ENCODE measurements around the gene DNAJB12. TPM values are rescaled to one million over a fixed set of nuclear protein-coding genes. Genes with fewer than 3 reads are reported as not detected.
"Not testable (repeated sequence)": the region's sequence is repeated elsewhere in the genome, so short reads cannot be mapped to it uniquely, and the experiment has no call there.

The DNAJB12 gene
- 28.6 TPM for polyA plus RNA-seq (2013, experiment 1 of 2)
- polyA plus RNA-seq (2013, experiment 2 of 2) = 27.7 TPM

GRCh38 chr10:72354356-72355213 lies at the start of gene DNAJB12:
DNAJB12 (minus strand) TSS chr10:72354919; CDS start chr10:72354897, 22 bp downstream.
- H4K8ac ChIP-seq (ENCODE audit: low read length) = peak within 1 kb of the TSS; percentile 99
- peak; percentile 96 for DNase-seq
- WGBS = under 1% methylated on average over 74 of the region's 74 CpGs
- peak within 1 kb of the TSS; percentile 93 to 100 for H3K4ac ChIP-seq (ENCODE audit: low read depth in 1 of 2, low read length in 2 of 2)
- H3K9ac ChIP-seq (ENCODE audit: low read length) = peak within 1 kb of the TSS; percentile 98
- H3K4me1 ChIP-seq (ENCODE audit: control insufficient read depth, insufficient read depth, low read depth, low read length) = peaks cover 6% of the 10 kb centered on the region
- peaks cover 18 to 24% of the 10 kb centered on the region in 2 experiments for H3K36me3 ChIP-seq (ENCODE audit: control insufficient read depth in 1 of 2, insufficient read depth in 2 of 2, low read depth in 1 of 2, low read length in 2 of 2)
- H2BK12ac ChIP-seq (ENCODE audit: low read length in 2 of 2) = peak within 1 kb of the TSS in 1 of 2 experiments; percentile 64
- no peak within 1 kb of the TSS for H3K23ac ChIP-seq (ENCODE audit: low read length in 2 of 2)
- peak within 1 kb of the TSS; percentile 85 for H2AK5ac ChIP-seq (ENCODE audit: low read length, severe bottlenecking)
- peak within 1 kb of the TSS; percentile 99 for H4K91ac ChIP-seq (ENCODE audit: low read length)
- H2AFZ ChIP-seq (ENCODE audit: low read depth, low read length) = peak within 1 kb of the TSS; percentile 94
- H2BK5ac ChIP-seq (ENCODE audit: low read depth, low read length, poor library complexity, severe bottlenecking) = peak within 1 kb of the TSS; percentile 63
- peak within 1 kb of the TSS; percentile 96 for H2BK120ac ChIP-seq (ENCODE audit: low read depth, low read length)
- H3K27ac ChIP-seq (ENCODE audit: low read length, poor library complexity, severe bottlenecking) = peak within 1 kb of the TSS; percentile 98
- peak within 1 kb of the TSS; percentile 99 for H3K18ac ChIP-seq (ENCODE audit: low read depth in 1 of 2, low read length in 2 of 2)
- no peaks in the 10 kb centered on the region for H3K9me3 ChIP-seq (ENCODE audit: control insufficient read depth, low read length)
- H2BK15ac ChIP-seq (ENCODE audit: low read depth, poor library complexity, severe bottlenecking) = peak within 1 kb of the TSS; percentile 100
- H3K79me1 ChIP-seq (replicated peaks; ENCODE audit: low read length, poor library complexity, severe bottlenecking) = peaks cover 22% of the 10 kb centered on the region
- H3K4me2 ChIP-seq (ENCODE audit: low read length, poor library complexity, severe bottlenecking) = peak within 1 kb of the TSS; percentile 84
- peak within 1 kb of the TSS in 1 of 2 experiments; percentile 94 for H3K14ac ChIP-seq (ENCODE audit: low read length in 2 of 2)
- no peaks in the 10 kb centered on the region for H3K27me3 ChIP-seq (ENCODE audit: control insufficient read depth in 1 of 2, insufficient read depth in 1 of 2, low read length in 2 of 2)
- peak within 1 kb of the TSS; percentile 85 to 95 for H3K4me3 ChIP-seq (ENCODE audit: insufficient read depth in 1 of 2, low read depth in 1 of 2, low read length in 2 of 2)

- H2AK5ac ChIP-seq (ENCODE audit: low read length, severe bottlenecking); H3K9me3 ChIP-seq (ENCODE audit: control insufficient read depth, low read length); H3K14ac ChIP-seq (ENCODE audit: low read length in 2 of 2); H2BK15ac ChIP-seq (ENCODE audit: low read depth, poor library complexity, severe bottlenecking); H3K23ac ChIP-seq (ENCODE audit: low read length in 2 of 2); H3K4me3 ChIP-seq (ENCODE audit: insufficient read depth in 1 of 2, low read depth in 1 of 2, low read length in 2 of 2); H2BK120ac ChIP-seq (ENCODE audit: low read depth, low read length); H3K4ac ChIP-seq (ENCODE audit: low read depth in 1 of 2, low read length in 2 of 2); H3K4me1 ChIP-seq (ENCODE audit: control insufficient read depth, insufficient read depth, low read depth, low read length); H3K18ac ChIP-seq (ENCODE audit: low read depth in 1 of 2, low read length in 2 of 2); H3K4me2 ChIP-seq (ENCODE audit: low read length, poor library complexity, severe bottlenecking); H3K27me3 ChIP-seq (ENCODE audit: control insufficient read depth in 1 of 2, insufficient read depth in 1 of 2, low read length in 2 of 2); H3K79me1 ChIP-seq (replicated peaks; ENCODE audit: low read length, poor library complexity, severe bottlenecking); H4K91ac ChIP-seq (ENCODE audit: low read length); H2BK12ac ChIP-seq (ENCODE audit: low read length in 2 of 2); H3K9ac ChIP-seq (ENCODE audit: low read length); H3K27ac ChIP-seq (ENCODE audit: low read length, poor library complexity, severe bottlenecking); H2BK5ac ChIP-seq (ENCODE audit: low read depth, low read length, poor library complexity, severe bottlenecking); H4K8ac ChIP-seq (ENCODE audit: low read length); H2AFZ ChIP-seq (ENCODE audit: low read depth, low read length): not testable (repeated sequence)
- WGBS = 90% methylated on average over 3 of the region's 3 CpGs
- peak; percentile 29 for DNase-seq
- peaks cover 0 to 17% of the 10 kb centered on the region in 2 experiments for H3K36me3 ChIP-seq (ENCODE audit: control insufficient read depth in 1 of 2, insufficient read depth in 2 of 2, low read depth in 1 of 2, low read length in 2 of 2)
Measured at GRCh38 chr10:72395581-72395980, 40.9 kb upstream of the DNAJB12 start.

- Histone ChIP-seq H2BK5ac (ENCODE audit: low read depth, low read length, poor library complexity, severe bottlenecking) (no peak overlapping the region), H3K4me2 (ENCODE audit: low read length, poor library complexity, severe bottlenecking) (no peak overlapping the region), H4K91ac (ENCODE audit: low read length) (no peak overlapping the region), H2BK15ac (ENCODE audit: low read depth, poor library complexity, severe bottlenecking) (no peak overlapping the region), H4K8ac (ENCODE audit: low read length) (no peak overlapping the region), H3K79me1 (replicated peaks; ENCODE audit: low read length, poor library complexity, severe bottlenecking) (no peaks in the 10 kb centered on the region), H3K4ac (ENCODE audit: low read depth in 1 of 2, low read length in 2 of 2) (no peak overlapping the region), H3K36me3 (ENCODE audit: control insufficient read depth in 1 of 2, insufficient read depth in 2 of 2, low read depth in 1 of 2, low read length in 2 of 2) (peaks cover 0 to 33% of the 10 kb centered on the region in 2 experiments), H3K9ac (ENCODE audit: low read length) (no peak overlapping the region), H2AK5ac (ENCODE audit: low read length, severe bottlenecking) (no peak overlapping the region), H2BK120ac (ENCODE audit: low read depth, low read length) (no peak overlapping the region), H3K23ac (ENCODE audit: low read length in 2 of 2) (no peak overlapping the region), H3K4me3 (ENCODE audit: insufficient read depth in 1 of 2, low read depth in 1 of 2, low read length in 2 of 2) (no peak overlapping the region), H3K4me1 (ENCODE audit: control insufficient read depth, insufficient read depth, low read depth, low read length) (no peaks in the 10 kb centered on the region), H3K18ac (ENCODE audit: low read depth in 1 of 2, low read length in 2 of 2) (no peak overlapping the region), H3K14ac (ENCODE audit: low read length in 2 of 2) (peak overlapping the region in 1 of 2 experiments; percentile 29), H2AFZ (ENCODE audit: low read depth, low read length) (no peak overlapping the region), H2BK12ac (ENCODE audit: low read length in 2 of 2) (no peak overlapping the region), H3K27ac (ENCODE audit: low read length, poor library complexity, severe bottlenecking) (no peak overlapping the region), H3K9me3 (ENCODE audit: control insufficient read depth, low read length) (no peaks in the 10 kb centered on the region), H3K27me3 (ENCODE audit: control insufficient read depth in 1 of 2, insufficient read depth in 1 of 2, low read length in 2 of 2) (no peaks in the 10 kb centered on the region)
- 50% methylated on average over 1 of the region's 1 CpG for WGBS
- no peak for DNase-seq
Measured at GRCh38 chr10:72392571-72392970, 37.9 kb upstream of the DNAJB12 start.

GRCh38 chr10:72390764-72391163 lies 36.0 kb upstream of the DNAJB12 start:
- no peak overlapping the region for H3K4me2 ChIP-seq (ENCODE audit: low read length, poor library complexity, severe bottlenecking)
- no peak overlapping the region for H2AFZ ChIP-seq (ENCODE audit: low read depth, low read length)
- no peak overlapping the region for H3K4me3 ChIP-seq (ENCODE audit: insufficient read depth in 1 of 2, low read depth in 1 of 2, low read length in 2 of 2)
- H3K4me1 ChIP-seq (ENCODE audit: control insufficient read depth, insufficient read depth, low read depth, low read length) = no peaks in the 10 kb centered on the region
- H3K36me3 ChIP-seq (ENCODE audit: control insufficient read depth in 1 of 2, insufficient read depth in 2 of 2, low read depth in 1 of 2, low read length in 2 of 2) = peaks cover 0 to 33% of the 10 kb centered on the region in 2 experiments
- H3K9ac ChIP-seq (ENCODE audit: low read length) = no peak overlapping the region
- H2BK15ac ChIP-seq (ENCODE audit: low read depth, poor library complexity, severe bottlenecking) = no peak overlapping the region
- H2AK5ac ChIP-seq (ENCODE audit: low read length, severe bottlenecking) = no peak overlapping the region
- no peaks in the 10 kb centered on the region for H3K27me3 ChIP-seq (ENCODE audit: control insufficient read depth in 1 of 2, insufficient read depth in 1 of 2, low read length in 2 of 2)
- no peak overlapping the region for H4K8ac ChIP-seq (ENCODE audit: low read length)
- no peak overlapping the region for H4K91ac ChIP-seq (ENCODE audit: low read length)
- no peaks in the 10 kb centered on the region for H3K9me3 ChIP-seq (ENCODE audit: control insufficient read depth, low read length)
- H3K18ac ChIP-seq (ENCODE audit: low read depth in 1 of 2, low read length in 2 of 2) = no peak overlapping the region
- H2BK5ac ChIP-seq (ENCODE audit: low read depth, low read length, poor library complexity, severe bottlenecking) = no peak overlapping the region
- WGBS = 98% methylated on average over 2 of the region's 2 CpGs
- H3K4ac ChIP-seq (ENCODE audit: low read depth in 1 of 2, low read length in 2 of 2) = no peak overlapping the region
- H3K23ac ChIP-seq (ENCODE audit: low read length in 2 of 2) = no peak overlapping the region
- no peak for DNase-seq
- H2BK120ac ChIP-seq (ENCODE audit: low read depth, low read length) = no peak overlapping the region
- H2BK12ac ChIP-seq (ENCODE audit: low read length in 2 of 2) = no peak overlapping the region
- no peak overlapping the region for H3K27ac ChIP-seq (ENCODE audit: low read length, poor library complexity, severe bottlenecking)
- H3K14ac ChIP-seq (ENCODE audit: low read length in 2 of 2) = no peak overlapping the region
- no peaks in the 10 kb centered on the region for H3K79me1 ChIP-seq (replicated peaks; ENCODE audit: low read length, poor library complexity, severe bottlenecking)
